ENCODE data around the gene TSPAN15. TPM values are rescaled to one million over a fixed set of nuclear protein-coding genes. Genes with fewer than 3 reads are reported as not detected.

TSPAN15 gene
- total RNA-seq, 1 experiment from 2014 or later, result 7.7 TPM

- Histone ChIP-seq H3K56ac (ENCODE audit: insufficient read length, low read depth, low read length) (no peak overlapping the region), H2BK20ac (ENCODE audit: low read depth, low read length, poor library complexity, severe bottlenecking) (no peak overlapping the region), H3K23ac (ENCODE audit: insufficient read length, low read depth, low read length) (no peak overlapping the region), H2BK15ac (ENCODE audit: low read depth, low read length) (no peak overlapping the region), H2AK5ac (ENCODE audit: insufficient read length, low read length) (no peak overlapping the region), H3T11ph (ENCODE audit: low read length) (no peak overlapping the region), H4K5ac (ENCODE audit: insufficient read length, low read depth, low read length) (no peak overlapping the region), H3K79me2 (ENCODE audit: insufficient read depth, low read length) (no peaks in the 10 kb centered on the region), H2BK5ac (ENCODE audit: insufficient read length, low read length) (no peak overlapping the region), H3K4me1 (ENCODE audit: insufficient read depth, low read length) (no peaks in the 10 kb centered on the region), H2BK120ac (ENCODE audit: low read depth, low read length, poor library complexity, severe bottlenecking) (no peak overlapping the region), H4K20me1 (ENCODE audit: control insufficient read depth, insufficient read depth, insufficient read length) (no peaks in the 10 kb centered on the region), H3K79me1 (ENCODE audit: insufficient read depth, low read depth, low read length, poor library complexity, severe bottlenecking) (no peaks in the 10 kb centered on the region), H2AFZ (ENCODE audit: low read length) (no peak overlapping the region), H3K9me3 (ENCODE audit: control insufficient read depth, low read depth, low read length) (peaks cover 17% of the 10 kb centered on the region), H3K27ac (ENCODE audit: insufficient read length, low read depth, low read length) (no peak overlapping the region), H2BK12ac (ENCODE audit: insufficient read length, low read depth, low read length) (no peak overlapping the region), H3K23me2 (ENCODE audit: insufficient read length, low read depth, low read length, poor library complexity, severe bottlenecking) (no peaks in the 10 kb centered on the region), H4K8ac (replicated peaks; ENCODE audit: insufficient read length, low read depth, low read length) (no peak overlapping the region), H3K18ac (ENCODE audit: insufficient read length, low read depth, low read length) (no peak overlapping the region), H3K4ac (ENCODE audit: low read depth, low read length) (no peak overlapping the region), H3K14ac (ENCODE audit: insufficient read depth, low read length) (no peak overlapping the region), H3K4me2 (ENCODE audit: insufficient read depth, insufficient read length, low read length) (no peak overlapping the region), H4K91ac (ENCODE audit: insufficient read length, low read depth, low read length) (no peak overlapping the region), H3K27me3 (ENCODE audit: insufficient read depth, low read length) (no peaks in the 10 kb centered on the region), H3K9ac (ENCODE audit: extremely low read depth, insufficient read length, low read length) (no peak overlapping the region)
- Mint-ChIP-seq H3K4me1 (peaks cover 0 to 7% of the 10 kb centered on the region in 2 experiments; a peak in 2 of 4 replicates), H3K27me3 (ENCODE audit: low read depth) (peaks cover 67% of the 10 kb centered on the region), H3K36me3 (ENCODE audit: insufficient read depth in 1 of 3, low read depth in 3 of 3) (peaks cover 19 to 36% (median 21%) of the 10 kb centered on the region in 3 experiments), H3K9me3 (peaks cover 41 to 44% of the 10 kb centered on the region in 2 experiments), H3K4me3 (no peak overlapping the region), H3K27ac (no peak overlapping the region)
- no peak for DNase-seq
- no CpG with 5 or more reads among the region's 3 CpGs for WGBS (ENCODE audit: extremely low coverage, insufficient read length, low lambda C conversion rate)
- TF ChIP-seq, protein P1, sequence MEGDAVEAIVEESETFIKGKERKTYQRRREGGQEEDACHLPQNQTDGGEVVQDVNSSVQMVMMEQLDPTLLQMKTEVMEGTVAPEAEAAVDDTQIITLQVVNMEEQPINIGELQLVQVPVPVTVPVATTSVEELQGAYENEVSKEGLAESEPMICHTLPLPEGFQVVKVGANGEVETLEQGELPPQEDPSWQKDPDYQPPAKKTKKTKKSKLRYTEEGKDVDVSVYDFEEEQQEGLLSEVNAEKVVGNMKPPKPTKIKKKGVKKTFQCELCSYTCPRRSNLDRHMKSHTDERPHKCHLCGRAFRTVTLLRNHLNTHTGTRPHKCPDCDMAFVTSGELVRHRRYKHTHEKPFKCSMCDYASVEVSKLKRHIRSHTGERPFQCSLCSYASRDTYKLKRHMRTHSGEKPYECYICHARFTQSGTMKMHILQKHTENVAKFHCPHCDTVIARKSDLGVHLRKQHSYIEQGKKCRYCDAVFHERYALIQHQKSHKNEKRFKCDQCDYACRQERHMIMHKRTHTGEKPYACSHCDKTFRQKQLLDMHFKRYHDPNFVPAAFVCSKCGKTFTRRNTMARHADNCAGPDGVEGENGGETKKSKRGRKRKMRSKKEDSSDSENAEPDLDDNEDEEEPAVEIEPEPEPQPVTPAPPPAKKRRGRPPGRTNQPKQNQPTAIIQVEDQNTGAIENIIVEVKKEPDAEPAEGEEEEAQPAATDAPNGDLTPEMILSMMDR (conservative IDR thresholded peaks at IDR 0.05), result no peak
Observed at GRCh38 chr10:69538461-69538860, 87.2 kb downstream of the TSPAN15 start.

Measured in H9 (cell line).